Epidermal melanocyte (primary cell): ENCODE measurements around the gene MRPL55.
"Not testable (repeated sequence)": the region's sequence is repeated elsewhere in the genome, so short reads cannot be mapped to it uniquely, and the experiment has no call there.

Experiments
- DNase-seq: peaks from one replicate; pipeline ENCODE4 v3.0.0; 2011; ENCODE audit warnings: low spot score; ENCODE audit not compliant: insufficient read length

Gene MRPL55

GRCh38 chr1:228123505-228123904 is 14.4 kb upstream of the MRPL55 start:
- no peak for DNase-seq

GRCh38 chr1:228122921-228123441 is 13.9 kb upstream of the MRPL55 start:
- DNase-seq, result no peak

- DNase-seq, result no peak
These were observed 11.9 kb upstream of the MRPL55 start for GRCh38 chr1:228120857-228121489.

GRCh38 chr1:228120351-228120750 is 11.3 kb upstream of the MRPL55 start:
- no peak for DNase-seq

GRCh38 chr1:228118040-228118439 is 8.9 kb upstream of the MRPL55 start:
- DNase-seq, result no peak

GRCh38 chr1:228117335-228117734 is 8.2 kb upstream of the MRPL55 start:
- no peak for DNase-seq

GRCh38 chr1:228114827-228115226 is 5.7 kb upstream of the MRPL55 start:
- DNase-seq, result no peak

GRCh38 chr1:228112617-228113016 is 3.5 kb upstream of the MRPL55 start:
- no peak for DNase-seq

GRCh38 chr1:228112167-228112566 is 3.1 kb upstream of the MRPL55 start:
- no peak for DNase-seq

GRCh38 chr1:228111315-228111714 is 2.2 kb upstream of the MRPL55 start:
- DNase-seq, result not testable (repeated sequence)

GRCh38 chr1:228110556-228110955 is 1.5 kb upstream of the MRPL55 start:
- DNase-seq, result no peak

GRCh38 chr1:228109962-228110488 is 926 bp upstream of the MRPL55 start:
- no peak for DNase-seq

- DNase-seq, result no peak
These were observed 392 bp downstream of the MRPL55 start for GRCh38 chr1:228108742-228109072.

- no peak for DNase-seq
These were observed 926 bp downstream of the MRPL55 start for GRCh38 chr1:228108055-228108690.

- DNase-seq, result no peak
These were observed 1.5 kb downstream of the MRPL55 start for GRCh38 chr1:228107636-228108035.

- DNase-seq, result no peak
These were observed 2.4 kb downstream of the MRPL55 start for GRCh38 chr1:228106800-228107054.

- no peak for DNase-seq
These were observed 2.9 kb downstream of the MRPL55 start for GRCh38 chr1:228105996-228106799.

GRCh38 chr1:228105270-228105995 is 3.7 kb downstream of the MRPL55 start:
- no peak for DNase-seq

GRCh38 chr1:228104526-228105269 is 4.4 kb downstream of the MRPL55 start:
- DNase-seq, result no peak

GRCh38 chr1:228102791-228103620 is 6.1 kb downstream of the MRPL55 start, which contains the start of gene C1orf35:
Gene C1orf35 (minus strand): TSS chr1:228103325. CDS start chr1:228103227, 98 bp downstream.
- peak; percentile 98 for DNase-seq
